ENCODE data around the gene HOMER1.

- no peak for TF ChIP-seq MYC (IDR thresholded peaks at IDR 0.05; ENCODE audit: low read depth, low read length)
- TF ChIP-seq CTCF (IDR thresholded peaks at IDR 0.05; ENCODE audit: low read depth, low read length): no peak
- TF ChIP-seq POLR2A (IDR thresholded peaks at IDR 0.05; ENCODE audit: extremely low read depth, insufficient read length): no peak
Observed at GRCh38 chr5:79560771-79561524, 47.0 kb upstream of the HOMER1 start.
